ENCODE measurements around the gene KAZN.
"Not testable (repeated sequence)": the region's sequence is repeated elsewhere in the genome, so short reads cannot be mapped to it uniquely, and the experiment has no call there.

Gene KAZN

DNA sequence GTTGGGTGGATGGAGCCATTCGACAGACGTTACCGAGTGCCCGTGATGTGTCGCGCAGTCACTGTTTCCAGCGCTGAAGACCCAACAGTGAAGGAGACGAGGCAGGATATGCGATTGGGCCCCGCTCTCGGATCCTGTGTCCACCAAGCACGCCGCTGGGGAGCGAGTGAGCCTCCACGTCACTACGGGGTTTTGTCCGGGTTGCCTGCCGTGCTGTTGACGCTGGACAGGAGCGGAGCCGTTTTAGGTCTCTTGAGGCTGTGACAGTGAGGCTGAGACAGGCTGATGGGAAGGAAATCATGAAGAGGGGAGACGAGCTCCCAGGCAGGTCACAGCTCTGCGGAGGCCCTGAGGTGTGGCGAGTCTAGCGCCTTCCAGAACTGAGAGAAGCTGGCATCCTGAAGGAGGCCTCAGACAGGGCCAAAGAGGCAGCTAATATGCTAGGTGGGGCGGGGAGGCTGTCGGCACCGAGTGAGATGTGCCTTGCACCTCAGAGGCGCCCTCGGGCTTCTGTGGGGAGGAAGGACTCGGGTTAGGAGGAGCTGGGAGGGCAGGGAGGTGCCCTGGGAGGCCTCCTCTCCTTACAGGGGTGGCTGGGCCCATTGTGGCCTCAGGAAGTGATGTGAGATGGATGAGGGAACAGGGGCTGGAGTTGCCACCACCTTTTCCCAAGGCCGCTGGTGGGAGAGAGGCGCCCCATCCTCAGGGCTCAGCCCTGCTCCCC lies 359.1 kb downstream of the KAZN start:
- DNase-seq (ENCODE audit: low read depth), result no peak

DNA sequence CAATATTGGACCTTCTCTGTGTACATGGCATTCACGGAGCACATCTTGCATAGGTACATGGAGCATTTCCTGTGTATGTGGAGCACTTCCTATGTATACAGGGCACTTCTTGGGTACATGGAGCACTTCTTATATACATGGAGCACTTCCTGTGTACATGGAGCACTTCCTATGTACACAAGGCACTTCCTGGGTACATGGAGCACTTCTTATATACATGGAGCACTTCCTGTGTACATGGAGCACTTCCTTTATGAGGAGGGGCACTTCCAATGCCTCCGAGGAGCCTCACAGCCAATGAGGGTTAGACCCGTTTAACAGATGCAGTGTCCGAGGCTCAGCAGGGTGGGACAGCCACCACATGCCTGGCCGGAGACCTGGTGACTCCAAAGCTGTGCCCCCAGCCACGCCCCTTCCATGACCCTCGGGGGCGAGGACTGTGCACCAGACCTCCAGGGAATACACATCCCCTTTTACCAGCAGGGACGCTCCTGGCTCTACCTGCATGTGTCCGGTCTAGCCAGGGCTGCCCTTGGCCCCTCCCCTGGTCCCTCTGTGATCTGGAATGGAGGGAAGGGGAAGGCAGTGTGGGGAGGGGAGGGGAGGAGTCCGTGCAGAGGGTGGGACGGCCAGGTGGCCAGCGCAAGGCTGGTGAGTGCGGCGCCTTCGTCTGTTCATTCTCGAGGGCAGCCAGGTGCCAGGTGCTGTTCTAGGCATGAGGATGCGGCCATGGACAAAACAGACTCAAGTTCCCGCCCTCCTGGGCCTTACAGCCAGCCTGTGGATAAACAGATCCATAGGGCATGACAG lies 360.0 kb downstream of the KAZN start:
- no peak for DNase-seq (ENCODE audit: low read depth)

DNA sequence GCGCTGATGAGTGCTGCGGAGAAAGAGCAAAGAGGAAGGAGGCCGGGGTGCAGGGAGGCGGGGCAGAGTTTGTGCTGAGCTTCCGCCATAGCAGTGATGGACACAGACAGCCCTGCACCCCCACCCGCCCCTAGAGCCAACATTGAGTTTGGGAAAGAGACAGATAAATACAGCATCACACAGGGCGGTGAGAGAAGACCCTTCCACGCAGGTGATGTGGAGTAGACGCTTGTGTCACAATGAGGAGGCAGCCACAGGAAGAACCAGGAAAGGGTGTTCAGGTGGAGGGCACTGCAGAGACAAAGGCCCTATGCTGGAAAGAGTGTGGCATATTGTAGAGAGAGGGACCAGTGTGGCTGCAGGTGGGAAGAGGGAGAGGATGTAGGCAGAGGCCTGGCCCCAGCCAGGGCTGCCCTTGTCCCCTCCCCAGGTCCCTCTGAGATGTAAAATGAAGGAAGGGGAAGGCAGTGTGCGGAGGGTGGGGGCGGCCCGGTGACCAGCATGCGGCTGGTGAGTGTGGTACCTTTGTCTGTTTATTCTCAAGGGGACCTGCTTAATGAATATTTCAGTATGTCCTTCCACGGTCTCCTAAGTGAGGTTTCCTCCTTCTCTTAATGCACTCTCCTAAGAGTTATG lies 360.7 kb downstream of the KAZN start:
- no peak for DNase-seq (ENCODE audit: low read depth)

GRCh38 chr1:14961661-14962267 lies 363.3 kb downstream of the KAZN start:
- no peak for DNase-seq (ENCODE audit: low read depth)

- DNase-seq (ENCODE audit: low read depth), result no peak
Measured at GRCh38 chr1:14962407-14962806, 363.9 kb downstream of the KAZN start.

GRCh38 chr1:14963791-14964710 lies 365.6 kb downstream of the KAZN start:
- not testable (repeated sequence) for DNase-seq (ENCODE audit: low read depth)

DNA sequence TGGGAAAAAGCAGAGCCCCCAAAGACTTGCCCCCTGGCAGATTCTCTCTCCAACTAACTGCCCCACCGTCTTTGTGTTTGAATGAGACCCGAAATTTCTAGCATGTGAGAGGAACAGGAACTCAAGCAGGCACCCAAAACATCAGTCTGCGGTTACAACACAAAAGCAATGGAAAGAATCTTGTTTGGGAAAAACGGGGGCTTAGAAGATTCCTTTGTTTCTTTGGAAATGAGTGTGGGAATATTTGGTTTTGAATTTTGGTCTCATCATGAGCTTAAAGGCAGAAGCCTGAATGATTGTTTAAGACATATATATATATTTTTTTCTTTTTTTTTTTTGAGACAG lies 366.2 kb downstream of the KAZN start:
- no peak for DNase-seq (ENCODE audit: low read depth)

DNA sequence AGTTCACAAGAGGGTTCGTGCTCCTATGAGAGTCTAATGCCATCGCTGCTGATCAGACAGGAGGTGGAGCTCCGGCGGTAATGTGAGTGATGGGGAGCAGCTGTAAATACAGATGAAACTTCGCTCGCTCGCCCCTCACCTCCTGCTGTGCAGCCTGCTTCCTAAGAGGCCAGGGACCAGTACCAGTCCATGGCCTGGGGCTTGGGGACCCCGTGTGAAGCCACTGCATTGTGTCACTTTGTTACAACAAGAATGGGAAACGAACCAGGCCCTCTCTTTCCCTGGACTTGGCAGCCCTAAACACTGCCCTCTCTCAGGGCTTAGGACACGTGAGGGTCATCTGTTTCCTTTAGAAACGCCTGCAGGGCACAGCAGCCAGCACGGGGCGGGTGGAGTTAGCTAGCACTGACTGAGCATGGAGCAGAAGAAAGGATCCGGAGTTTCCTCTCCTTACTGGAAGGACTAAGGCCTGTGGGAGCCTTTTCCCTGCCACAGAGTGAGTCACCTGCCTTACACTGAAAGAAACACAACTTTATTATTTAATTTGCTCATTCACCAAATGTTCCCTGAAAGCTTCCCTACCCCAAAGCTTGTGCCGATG lies 369.9 kb downstream of the KAZN start:
- DNase-seq (ENCODE audit: low read depth), result no peak

DNA sequence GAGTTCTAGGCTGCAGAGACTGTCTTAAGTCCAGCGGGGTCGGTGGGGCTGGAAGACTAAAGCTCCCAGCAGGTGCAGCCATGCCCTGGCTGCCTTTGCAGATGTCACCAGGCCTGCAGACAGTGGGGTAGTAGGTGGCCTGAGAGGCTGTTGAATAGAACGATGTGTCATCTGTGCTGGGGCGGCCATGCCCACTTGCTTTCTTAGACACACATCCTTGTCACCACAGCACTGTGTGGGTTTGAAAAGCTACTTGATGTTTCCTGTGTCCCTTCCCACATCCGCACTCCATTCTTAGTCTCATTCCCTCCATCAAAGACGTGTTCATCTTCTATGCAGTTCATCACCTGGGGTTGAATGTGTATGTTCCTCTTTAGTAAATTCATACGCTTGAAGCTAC lies 370.5 kb downstream of the KAZN start:
- DNase-seq (ENCODE audit: low read depth), result no peak

- DNase-seq (ENCODE audit: low read depth), result no peak
Measured at GRCh38 chr1:14970115-14970798, 371.8 kb downstream of the KAZN start.

DNA sequence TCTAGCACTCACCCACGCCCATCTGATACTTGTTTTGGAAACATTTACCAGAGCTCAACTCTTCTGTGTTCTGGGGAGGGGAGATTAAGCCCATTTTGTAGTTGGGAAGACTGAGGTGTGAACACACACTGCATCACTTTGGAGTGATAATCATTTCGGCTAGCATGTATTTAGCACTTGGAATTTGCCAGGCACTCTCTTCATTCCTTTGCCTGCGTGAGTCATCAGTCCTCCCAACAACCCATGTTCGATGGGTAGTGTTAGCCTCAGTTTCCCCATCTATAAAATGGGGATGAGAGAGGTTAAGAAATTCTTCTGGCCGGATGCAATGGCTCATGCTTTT lies 372.3 kb downstream of the KAZN start:
- DNase-seq (ENCODE audit: low read depth), result no peak

GRCh38 chr1:14971221-14971620 lies 372.7 kb downstream of the KAZN start:
- no peak for DNase-seq (ENCODE audit: low read depth)

DNA sequence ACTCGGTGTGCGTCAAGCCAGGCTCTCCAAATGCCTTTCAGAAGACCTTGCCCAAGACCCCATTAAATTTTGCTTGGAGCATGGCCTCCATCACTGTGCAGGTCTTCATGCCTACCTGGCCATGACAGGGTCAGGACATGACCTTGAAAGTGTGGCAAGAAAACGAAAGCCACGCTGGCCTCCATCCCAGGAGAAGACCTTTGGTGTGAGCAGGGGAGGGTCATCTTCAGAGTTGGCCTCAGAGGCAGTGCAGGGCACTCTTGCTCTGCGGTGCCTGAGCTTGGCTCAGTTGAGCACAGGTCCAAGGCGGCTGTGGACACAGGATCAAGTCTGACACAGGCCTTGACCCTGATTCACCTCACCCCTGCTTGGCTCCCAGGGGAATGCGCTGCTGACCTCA lies 373.6 kb downstream of the KAZN start:
- DNase-seq (ENCODE audit: low read depth), result no peak

- DNase-seq (ENCODE audit: low read depth), result no peak
Measured at GRCh38 chr1:14973773-14974172, 375.3 kb downstream of the KAZN start.

- no peak for DNase-seq (ENCODE audit: low read depth)
Measured at GRCh38 chr1:14974361-14974760, 375.9 kb downstream of the KAZN start.

- DNase-seq (ENCODE audit: low read depth), result no peak
Measured at GRCh38 chr1:14975119-14975518, 376.6 kb downstream of the KAZN start.

- DNase-seq (ENCODE audit: low read depth), result no peak
Measured at GRCh38 chr1:14976256-14976655, 377.8 kb downstream of the KAZN start.

- DNase-seq (ENCODE audit: low read depth), result no peak
Measured at GRCh38 chr1:14977338-14977931, 378.9 kb downstream of the KAZN start.

DNA sequence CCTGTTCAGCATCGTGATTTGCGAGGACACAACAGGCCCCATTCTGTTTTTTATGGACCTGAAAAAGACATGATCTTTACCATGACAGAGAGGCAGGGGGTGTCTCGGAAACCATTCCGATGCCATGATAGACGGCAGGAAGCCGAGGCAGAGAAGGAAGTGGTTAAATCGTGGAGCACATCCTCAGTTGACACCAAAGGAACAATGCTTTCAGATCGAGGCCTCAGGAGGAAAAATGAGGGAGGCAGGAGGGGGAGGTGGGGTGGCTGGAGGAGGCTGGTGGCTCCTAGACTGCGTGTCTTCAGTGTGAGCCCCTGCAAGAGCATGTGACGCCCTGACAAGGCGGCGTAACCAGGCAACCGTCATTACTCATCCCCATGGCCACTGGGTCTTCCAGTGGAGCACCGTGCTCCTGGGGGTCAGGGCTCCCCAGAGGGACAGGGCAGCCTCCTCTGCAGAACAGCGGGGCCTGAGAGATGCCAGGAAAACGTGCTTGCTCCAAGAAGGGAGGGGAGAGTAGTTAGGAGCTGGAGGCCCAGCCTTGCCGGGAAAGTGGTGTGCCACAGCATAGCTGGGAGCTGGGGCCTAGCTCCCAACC lies 382.2 kb downstream of the KAZN start:
- no peak for DNase-seq (ENCODE audit: low read depth)

GRCh38 chr1:14982029-14982428 lies 383.5 kb downstream of the KAZN start:
- DNase-seq (ENCODE audit: low read depth), result no peak

Measured in activated T-helper 1 cell treated with Interleukin-2 at 50 U/mL for 16 hours (primary cell).